Activated CD4-positive, alpha-beta memory T cell treated with anti-CD3 and anti-CD28 coated beads, Interleukin-2, amount 10 ng/mL, durations not matched to agents 7 days and 5 days (primary cell): ENCODE measurements around the gene ECE2. TPM values are rescaled to one million over a fixed set of nuclear protein-coding genes. Genes with fewer than 3 reads are reported as not detected.
"Not testable (repeated sequence)": the region's sequence is repeated elsewhere in the genome, so short reads cannot be mapped to it uniquely, and the experiment has no call there.

ENCODE experiments used
- CTCF ChIA-PET: fragments of 350-600 bp; sonication (Branson Sonifier 250); formaldehyde crosslinking; loops from one replicate; lab custom pipeline; 2021; ENCODE audit warnings: antibody characterized with exemption, inconsistent platforms; lab: Charles Lee
- POLR2A ChIA-PET: fragments of 350-600 bp; sonication (Branson Sonifier 250); formaldehyde crosslinking; loops from one replicate; lab custom pipeline; 2021; ENCODE audit warnings: antibody characterized with exemption; lab: Charles Lee
- DNase-seq: peaks from one replicate; pipeline ENCODE4 v3.0.0-alpha.2; 2020
- H3K27ac Mint-ChIP-seq: one replicate; pipeline ENCODE4 v1.8.0; 2021; ENCODE audit warnings: mild to moderate bottlenecking, mixed read lengths
- H3K27me3 Mint-ChIP-seq: one replicate; pipeline ENCODE4 v1.8.0; 2021; ENCODE audit warnings: mixed read lengths
- H3K36me3 Mint-ChIP-seq: one replicate; pipeline ENCODE4 v1.8.0; 2021; ENCODE audit warnings: low read depth, mixed read lengths
- H3K4me1 Mint-ChIP-seq: one replicate; pipeline ENCODE4 v1.8.0; 2021; ENCODE audit warnings: mixed read lengths
- H3K4me3 Mint-ChIP-seq: one replicate; pipeline ENCODE4 v1.8.0; 2021; ENCODE audit warnings: mild to moderate bottlenecking, mixed read lengths
- H3K9me3 Mint-ChIP-seq: one replicate; pipeline ENCODE4 v1.8.0; 2021; ENCODE audit warnings: mixed read lengths
- total RNA-seq, 2 experiments: library from RNA; stranded (reverse); gene quantifications; one replicate each; pipeline ENCODE4 v1.2.3, GENCODE V29; 2021

Gene ECE2
- total RNA-seq, 2 experiments from 2014 or later = not detected

- peaks cover 56% of the 10 kb centered on the region for H3K4me1 Mint-ChIP-seq
- ChIA-PET CTCF (interaction anchor here (1.1 to 1.7 kb wide), 2 partner anchors 13 to 34 kb away, joined by 3 to 4 read pairs; no protein-coding TSS in a partner anchor), POLR2A (interaction anchor here (0.7 to 2.5 kb wide), 2 partner anchors 9 to 24 kb away, joined by 4 to 13 read pairs; partner anchors contain the start of genes CLCN2 and POLR2H)
- H3K9me3 Mint-ChIP-seq = no peaks in the 10 kb centered on the region
- no peak for DNase-seq
- H3K36me3 Mint-ChIP-seq = peaks cover 27% of the 10 kb centered on the region
- H3K27me3 Mint-ChIP-seq = no peaks in the 10 kb centered on the region
- peak within 1 kb of the TSS; percentile 78 for H3K4me3 Mint-ChIP-seq
- peak within 1 kb of the TSS; percentile 57 for H3K27ac Mint-ChIP-seq
These were observed 61.5 kb downstream of the ECE2 start, which contains the start of gene FAM131A for GRCh38 chr3:184337399-184337714. FAM131A (plus strand) TSS chr3:184337600; CDS start chr3:184337631, 31 bp downstream.

DNA sequence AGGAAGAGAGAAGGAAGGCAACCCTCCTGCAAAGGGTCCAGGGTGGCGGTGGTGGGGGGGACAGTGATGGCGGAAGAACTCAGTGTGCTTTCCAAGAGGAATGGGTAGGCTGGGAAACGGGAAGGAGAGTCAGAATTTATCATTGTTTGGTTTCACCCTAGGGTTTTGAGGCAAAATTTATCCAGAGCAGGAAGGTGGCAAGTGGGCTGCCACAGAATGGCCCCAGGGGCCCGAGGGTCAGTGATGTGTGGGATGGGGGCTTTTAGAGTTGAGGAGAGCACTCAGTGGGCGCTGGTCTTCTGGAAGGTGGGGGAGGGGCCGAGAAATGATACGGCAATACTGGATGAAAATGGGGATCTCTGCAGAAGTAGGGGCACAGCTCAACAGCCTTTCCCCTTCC, 62.2 kb downstream of the ECE2 start:
- DNase-seq = no peak
- ChIA-PET CTCF (interaction anchor here (0.6 to 1.7 kb wide), 3 partner anchors 16 to 118 kb away, joined by 3 to 4 read pairs (median 3); no protein-coding TSS in a partner anchor), POLR2A (interaction anchor here (0.5 to 2.5 kb wide), 3 partner anchors 10 to 24 kb away, joined by 3 to 13 read pairs (median 3); partner anchors contain the start of genes CLCN2 and POLR2H)
- no peak overlapping the region for H3K27ac Mint-ChIP-seq
- H3K27me3 Mint-ChIP-seq = no peaks in the 10 kb centered on the region
- H3K4me1 Mint-ChIP-seq = peaks cover 50% of the 10 kb centered on the region
- no peak overlapping the region for H3K4me3 Mint-ChIP-seq
- H3K9me3 Mint-ChIP-seq = no peaks in the 10 kb centered on the region
- H3K36me3 Mint-ChIP-seq = peaks cover 21% of the 10 kb centered on the region

- no peak for DNase-seq
- POLR2A ChIA-PET = interaction anchor here (1.1 to 2.5 kb wide), 2 partner anchors 11 to 23 kb away, joined by 3 to 13 read pairs; partner anchors contain the start of genes CLCN2 and POLR2H
These were observed 62.7 kb downstream of the ECE2 start for GRCh38 chr3:184338511-184338945.

DNA sequence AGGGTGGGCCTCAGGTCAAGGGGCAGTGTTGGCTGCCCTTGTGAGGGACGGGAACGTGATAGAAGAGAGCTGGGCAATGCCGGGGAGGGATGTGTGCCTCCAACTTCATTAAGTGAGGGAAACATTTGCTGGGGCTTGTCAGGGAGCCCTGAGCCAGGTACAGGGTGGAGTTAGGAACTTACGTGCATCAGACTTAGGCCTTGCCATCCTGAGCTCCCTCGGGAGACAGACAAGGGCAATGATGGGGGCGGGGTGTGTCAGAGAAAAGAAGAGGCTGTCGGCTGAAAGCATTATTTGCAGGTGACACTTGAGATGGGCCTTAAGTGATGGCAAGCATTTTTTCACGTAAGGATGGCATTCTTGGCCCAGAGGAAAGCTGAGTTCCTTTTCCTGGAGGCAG, 63.2 kb downstream of the ECE2 start:
- Mint-ChIP-seq H3K9me3 (no peaks in the 10 kb centered on the region), H3K27ac (no peak overlapping the region), H3K4me3 (no peak overlapping the region), H3K36me3 (peaks cover 11% of the 10 kb centered on the region), H3K4me1 (peaks cover 39% of the 10 kb centered on the region), H3K27me3 (no peaks in the 10 kb centered on the region)
- DNase-seq = no peak
- POLR2A ChIA-PET = interaction anchor here (1.1 kb wide), 1 partner anchor 12 kb away, joined by 3 read pairs; no protein-coding TSS in a partner anchor
- CTCF ChIA-PET = interaction anchor here (1.2 kb wide), 1 partner anchor 15 kb away, joined by 3 read pairs; no protein-coding TSS in a partner anchor

More at GRCh38 chr3:184338511-184338945, 62.7 kb downstream of the ECE2 start:
- peaks cover 44% of the 10 kb centered on the region for H3K4me1 Mint-ChIP-seq
- no peak overlapping the region for H3K27ac Mint-ChIP-seq
- peak overlapping the region; percentile 11 for H3K4me3 Mint-ChIP-seq
- H3K9me3 Mint-ChIP-seq = no peaks in the 10 kb centered on the region
- CTCF ChIA-PET = interaction anchor here (1.2 kb wide), 1 partner anchor 15 kb away, joined by 3 read pairs; no protein-coding TSS in a partner anchor
- H3K36me3 Mint-ChIP-seq = peaks cover 16% of the 10 kb centered on the region
- H3K27me3 Mint-ChIP-seq = no peaks in the 10 kb centered on the region

- H3K27ac Mint-ChIP-seq, H3K9me3 Mint-ChIP-seq, H3K36me3 Mint-ChIP-seq, DNase-seq, CTCF ChIA-PET, H3K4me3 Mint-ChIP-seq, H3K27me3 Mint-ChIP-seq, POLR2A ChIA-PET: not testable (repeated sequence)
- peaks cover 34% of the 10 kb centered on the region for H3K4me1 Mint-ChIP-seq
These were observed 63.8 kb downstream of the ECE2 start for GRCh38 chr3:184339451-184340135.

DNA sequence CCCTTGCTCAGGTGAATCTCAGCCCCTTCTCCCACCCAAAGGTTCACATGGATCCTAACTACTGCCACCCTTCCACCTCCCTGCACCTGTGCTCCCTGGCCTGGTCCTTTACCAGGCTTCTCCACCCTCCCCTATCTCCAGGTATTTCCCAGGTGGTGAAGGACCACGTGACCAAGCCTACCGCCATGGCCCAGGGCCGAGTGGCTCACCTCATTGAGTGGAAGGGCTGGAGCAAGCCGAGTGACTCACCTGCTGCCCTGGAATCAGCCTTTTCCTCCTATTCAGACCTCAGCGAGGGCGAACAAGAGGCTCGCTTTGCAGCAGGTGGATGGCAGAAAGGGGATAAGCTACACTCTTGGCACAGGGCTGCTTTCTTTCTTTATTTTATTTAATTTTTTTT, 66.1 kb downstream of the ECE2 start:
- ChIA-PET CTCF (interaction anchor here (1.1 kb wide), 1 partner anchor 12 kb away, joined by 4 read pairs; no protein-coding TSS in a partner anchor), POLR2A (interaction anchor here (0.6 kb wide), 1 partner anchor 76 kb away, joined by 4 read pairs; no protein-coding TSS in a partner anchor)
- DNase-seq = no peak
- Mint-ChIP-seq H3K36me3 (peaks cover 2% of the 10 kb centered on the region), H3K4me1 (peaks cover 19% of the 10 kb centered on the region), H3K27ac (no peak overlapping the region), H3K9me3 (no peaks in the 10 kb centered on the region), H3K27me3 (no peaks in the 10 kb centered on the region), H3K4me3 (no peak overlapping the region)

Other genes with a start within 250 kb of the ECE2 start
- gene HTR3D, start 244.3 kb upstream of the ECE2 start, total RNA-seq = not detected
- gene HTR3C, start 223.0 kb upstream of the ECE2 start, total RNA-seq = not detected
- gene HTR3E, start 179.0 kb upstream of the ECE2 start, total RNA-seq = not detected
- gene EIF2B5, start 140.7 kb upstream of the ECE2 start, total RNA-seq = 10 to 100 TPM; 45.9 to 47.8 TPM
- 10 to 100 TPM; 33.2 to 40.7 TPM for gene DVL3, start 120.6 kb upstream of the ECE2 start, total RNA-seq
- 100 to 1,000 TPM; 206 to 218 TPM for gene AP2M1, start 101.2 kb upstream of the ECE2 start, total RNA-seq
- 10 to 100 TPM; 53.7 to 60.1 TPM for gene ABCF3, start 89.8 kb upstream of the ECE2 start, total RNA-seq
- not detected for gene VWA5B2, start 46.4 kb upstream of the ECE2 start, total RNA-seq
- 10 to 100 TPM; 33.3 to 35.3 TPM for gene ALG3, start 27.1 kb upstream of the ECE2 start, total RNA-seq
- 1 to 10 TPM; 3.1 to 3.8 TPM for gene EEF1AKMT4, start 26.4 kb upstream of the ECE2 start, total RNA-seq
- gene CAMK2N2, start 14.5 kb upstream of the ECE2 start, total RNA-seq = under 1 TPM in 1 of 2 experiments, not detected in 1; 0.23 TPM
- 100 to 1,000 TPM; 177 TPM for gene PSMD2, start 23.2 kb downstream of the ECE2 start, total RNA-seq
- gene EIF4G1, start 38.6 kb downstream of the ECE2 start, total RNA-seq = 100 to 1,000 TPM; 259 to 266 TPM
- gene FAM131A, start 61.6 kb downstream of the ECE2 start, total RNA-seq = 1 to 10 TPM; 6.5 to 8.7 TPM
- 1 to 10 TPM; 3.6 to 4.9 TPM for gene CLCN2, start 85.6 kb downstream of the ECE2 start, total RNA-seq
- 10 to 100 TPM; 73.9 to 79.3 TPM for gene POLR2H, start 85.7 kb downstream of the ECE2 start, total RNA-seq
- not detected for gene THPO, start 102.2 kb downstream of the ECE2 start, total RNA-seq
- gene CHRD, start 104.0 kb downstream of the ECE2 start, total RNA-seq = not detected